B cell (primary cell): ENCODE measurements around the gene PRUNE2. TPM values are rescaled to one million over a fixed set of nuclear protein-coding genes. Genes with fewer than 3 reads are reported as not detected.

Experiments
- ATAC-seq: fragments of 200-7000 bp; cut with Tn5 transposase; one replicate; pipeline ENCODE4 v1.10.0; 2021; ENCODE audit warnings: low read depth, mild to moderate bottlenecking, moderate number of reproducible peaks, moderate library complexity
- CTCF ChIA-PET: fragments of 350-600 bp; sonication (Branson Sonifier 250); formaldehyde crosslinking; loops from one replicate; lab custom pipeline; 2021; ENCODE audit warnings: antibody characterized with exemption, inconsistent platforms; lab: Charles Lee
- POLR2A ChIA-PET: fragments of 350-600 bp; sonication (Branson Sonifier 250); formaldehyde crosslinking; loops from one replicate; lab custom pipeline; 2021; ENCODE audit warnings: antibody characterized with exemption; lab: Charles Lee
- DNase-seq: peaks from one replicate; pipeline ENCODE4 v3.0.0; 2013
- H2AFZ ChIP-seq: 2 replicates; pipeline ENCODE4 v1.6.1; 2012; ENCODE audit warnings: mild to moderate bottlenecking, low read depth, low read length; ENCODE audit not compliant: insufficient read depth, poor library complexity, severe bottlenecking
- H3K27ac ChIP-seq, 2 donors: 1 replicate in 1 of 2; 2 replicates in 1 of 2; pipeline ENCODE4 v1.5.1; 2012 to 2013; ENCODE audit warnings: low read length in 2 of 2, mild to moderate bottlenecking in 2 of 2, moderate library complexity in 1 of 2
- H3K27me3 ChIP-seq, 4 experiments: fragments of 200-600 bp in 1 of 4; sonication (generic) in 1 of 4; replicated peaks in 1 of 4; 1 replicate in 2 of 4; 2 replicates in 2 of 4; pipeline versions ENCODE4 v1.6.1 to v1.7.0; 2013 to 2016; ENCODE audit warnings: low read length in 3 of 4, mild to moderate bottlenecking in 2 of 4, mixed read lengths in 1 of 4, moderate library complexity in 1 of 4; ENCODE audit not compliant: insufficient read depth in 4 of 4, control insufficient read depth in 3 of 4; ENCODE audit errors: control extremely low read depth in 1 of 4
- H3K36me3 ChIP-seq, 2 experiments: replicated peaks in 1 of 2; 1 replicate in 1 of 2; 2 replicates in 1 of 2; pipeline versions ENCODE4 v1.6.1 to v1.7.1; 2013; ENCODE audit warnings: low read length in 1 of 2; ENCODE audit not compliant: insufficient read depth in 2 of 2, control insufficient read depth in 1 of 2; ENCODE audit errors: control extremely low read depth in 1 of 2, extremely low read depth in 1 of 2
- H3K4me1 ChIP-seq, 2 donors: fragments of 200-600 bp in 1 of 2; sonication (generic) in 1 of 2; 1 replicate in 1 of 2; 2 replicates in 1 of 2; pipeline versions ENCODE4 v1.5.1 to v1.6.1; 2013 to 2017; ENCODE audit warnings: low read length in 2 of 2; ENCODE audit not compliant: control insufficient read depth in 2 of 2, insufficient read depth in 2 of 2
- H3K4me2 ChIP-seq: replicated peaks from 2 replicates; pipeline ENCODE3; 2012; ENCODE audit warnings: mild to moderate bottlenecking, low read depth, low read length; ENCODE audit not compliant: poor library complexity, severe bottlenecking
- H3K4me3 ChIP-seq, 5 experiments: fragments of 200-600 bp in 1 of 5; sonication (generic) in 1 of 5; 1 replicate in 3 of 5; 2 replicates in 2 of 5; pipeline versions ENCODE4 v1.5.1 to v1.7.0; 2011 to 2016; ENCODE audit warnings: low read length in 4 of 5, mild to moderate bottlenecking in 4 of 5, low read depth in 2 of 5, control low read depth in 1 of 5, moderate library complexity in 1 of 5; ENCODE audit not compliant: insufficient read depth in 1 of 5; ENCODE audit errors: control extremely low read depth in 1 of 5, extremely low read depth in 1 of 5
- H3K79me2 ChIP-seq: fragments of 200-600 bp; sonication (generic); one replicate; pipeline ENCODE4 v1.6.0; 2016; ENCODE audit warnings: low read length; ENCODE audit not compliant: control insufficient read depth, insufficient read depth
- H3K9ac ChIP-seq: fragments of 200-600 bp; sonication (generic); 2 replicates; pipeline ENCODE4 v1.6.1; 2017; ENCODE audit warnings: mild to moderate bottlenecking, low read length, moderate library complexity
- H3K9me3 ChIP-seq, 3 donors: one replicate each; pipeline versions ENCODE4 v1.6.1 to v1.7.1; 2013; ENCODE audit warnings: low read length in 2 of 3; ENCODE audit not compliant: control insufficient read depth in 2 of 3, insufficient read depth in 1 of 3; ENCODE audit errors: control extremely low read depth in 1 of 3
- H4K20me1 ChIP-seq: 2 replicates; pipeline ENCODE4 v1.6.0; 2012; ENCODE audit warnings: mild to moderate bottlenecking, low read length; ENCODE audit not compliant: insufficient read depth, control insufficient read depth, poor library complexity, severe bottlenecking
- H3K27ac Mint-ChIP-seq: one replicate; pipeline ENCODE4 v1.8.0; 2021; ENCODE audit warnings: mixed read lengths
- H3K27me3 Mint-ChIP-seq: one replicate; pipeline ENCODE4 v1.8.0; 2021; ENCODE audit warnings: mixed read lengths
- H3K4me1 Mint-ChIP-seq: one replicate; pipeline ENCODE4 v1.8.0; 2021; ENCODE audit warnings: mixed read lengths
- H3K4me3 Mint-ChIP-seq: one replicate; pipeline ENCODE4 v1.8.0; 2021; ENCODE audit warnings: mixed read lengths
- H3K9me3 Mint-ChIP-seq: one replicate; pipeline ENCODE4 v1.8.0; 2022; ENCODE audit warnings: mixed read lengths; ENCODE audit not compliant: insufficient read depth
- CTCF ChIP-seq: fragments of 200-600 bp; IDR thresholded peaks from one replicate; pipeline ENCODE4 v1.8.0; 2022; ENCODE audit warnings: antibody characterized with exemption, mild to moderate bottlenecking
- EZH2 ChIP-seq: IDR thresholded peaks from 2 replicates; pipeline ENCODE4 v1.6.1; 2012; ENCODE audit warnings: borderline replicate concordance, low read depth, mild to moderate bottlenecking, moderate library complexity, low read length; ENCODE audit not compliant: insufficient read depth, poor library complexity, severe bottlenecking
- WGBS: methylation state at CpG from one replicate; pipeline ENCODE4 v1.1.5; 2013; ENCODE audit warnings: missing lambda C conversion rate; ENCODE audit not compliant: insufficient coverage; 5-methylcytosine and 5-hydroxymethylcytosine counted together
- intact Hi-C: fragments of 100-400 bp; cut with micrococcal nuclease; formaldehyde crosslinking; loops from one replicate; pipeline ENCODE4 v1.10.0; 2022
- polyA plus RNA-seq: library from polyadenylated mRNA; depleted of rRNA; stranded (reverse); fragments of >200 nt; gene quantifications from 2 replicates; pipeline ENCODE4 v1.2.3, GENCODE V29; 2012
- total RNA-seq, 2 donors: library from RNA; stranded (reverse); fragments of 120-200 nt in 1 of 2; gene quantifications; 1 replicate in 1 of 2; 2 replicates in 1 of 2; pipeline versions ENCODE4 v1.2.3 to v1.2.4, GENCODE V29; 2013 to 2022

Gene PRUNE2
- total and polyA plus RNA-seq, 2 donors (not counting 1 experiment from before 2014, with no cell fraction given), result 0.12 TPM; not detected in 1

- H3K27me3 Mint-ChIP-seq, result peaks cover 31% of the 10 kb centered on the region
- POLR2A ChIA-PET, result no interaction called here
- no peak overlapping the region for H3K4me2 ChIP-seq
These were observed 217.3 kb downstream of the PRUNE2 start for GRCh38 chr9:76688471-76689238.

More at GRCh38 chr9:76688471-76689238, 217.3 kb downstream of the PRUNE2 start:
- 94% methylated on average over 2 of the region's 3 CpGs for WGBS
- Histone ChIP-seq H4K20me1 (no peaks in the 10 kb centered on the region), H3K4me3 (no peak overlapping the region), H3K36me3 (no peaks in the 10 kb centered on the region), H3K4me1 (peaks cover 3 to 6% of the 10 kb centered on the region in 2 donors), H3K79me2 (no peaks in the 10 kb centered on the region), H3K9ac (no peak overlapping the region), H3K27me3 (peaks cover 0 to 23% (median 9%) of the 10 kb centered on the region in 4 experiments), H2AFZ (no peak overlapping the region), H3K27ac (no peak overlapping the region), H3K9me3 (no peaks in the 10 kb centered on the region)
- TF ChIP-seq CTCF (no peak), EZH2 (no peak)
- CTCF ChIA-PET, result interaction anchor here (1.4 to 4.2 kb wide), 2 partner anchors 15 to 30 kb away, joined by 3 to 23 read pairs; no protein-coding TSS in a partner anchor
- Mint-ChIP-seq H3K4me3 (no peak overlapping the region), H3K4me1 (peaks cover 12% of the 10 kb centered on the region), H3K9me3 (no peaks in the 10 kb centered on the region), H3K27ac (no peak overlapping the region)
- ATAC-seq (no peak), DNase-seq (no peak)
- intact Hi-C loops, result no loop called here
